Measurements from ENCODE around the gene UCN3.
"Not testable (repeated sequence)": the region's sequence is repeated elsewhere in the genome, so short reads cannot be mapped to it uniquely, and the experiment has no call there.

The UCN3 gene

DNA sequence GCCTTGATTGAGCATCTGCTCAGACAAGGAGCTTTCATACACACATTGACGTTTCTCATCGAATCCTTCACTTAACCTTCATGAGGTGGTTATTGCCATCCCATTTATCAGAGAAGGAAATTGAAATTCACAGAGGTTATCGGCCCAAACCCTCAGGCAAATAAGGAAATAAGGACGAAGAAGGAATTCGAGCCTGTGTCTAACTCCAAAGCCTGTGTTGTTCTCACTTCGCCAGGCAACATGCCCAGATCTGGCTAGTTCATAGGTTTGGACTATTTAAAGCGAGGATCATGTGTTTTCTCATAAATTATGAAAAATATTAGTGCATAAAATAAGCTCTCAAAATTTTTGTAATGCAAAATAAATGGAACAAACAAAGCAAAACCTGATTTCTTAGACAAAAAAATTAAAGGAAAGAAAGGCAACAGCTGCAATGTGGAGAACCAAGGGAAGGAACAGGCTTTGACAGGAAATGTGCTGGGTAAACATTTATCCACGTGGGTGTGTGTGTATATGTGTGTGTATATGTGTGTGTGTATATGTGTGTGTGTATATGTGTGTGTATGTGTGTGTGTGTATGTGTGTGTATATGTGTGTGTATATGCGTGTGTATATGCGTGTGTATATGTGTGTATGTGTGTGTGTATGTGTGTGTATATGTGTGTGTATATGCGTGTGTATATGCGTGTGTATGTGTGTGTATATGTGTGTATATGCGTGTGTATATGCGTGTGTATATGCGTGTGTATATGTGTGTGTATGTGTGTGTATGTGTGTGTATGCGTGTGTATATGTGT is 4.8 kb downstream of the UCN3 start:
- DNase-seq = no peak

DNA sequence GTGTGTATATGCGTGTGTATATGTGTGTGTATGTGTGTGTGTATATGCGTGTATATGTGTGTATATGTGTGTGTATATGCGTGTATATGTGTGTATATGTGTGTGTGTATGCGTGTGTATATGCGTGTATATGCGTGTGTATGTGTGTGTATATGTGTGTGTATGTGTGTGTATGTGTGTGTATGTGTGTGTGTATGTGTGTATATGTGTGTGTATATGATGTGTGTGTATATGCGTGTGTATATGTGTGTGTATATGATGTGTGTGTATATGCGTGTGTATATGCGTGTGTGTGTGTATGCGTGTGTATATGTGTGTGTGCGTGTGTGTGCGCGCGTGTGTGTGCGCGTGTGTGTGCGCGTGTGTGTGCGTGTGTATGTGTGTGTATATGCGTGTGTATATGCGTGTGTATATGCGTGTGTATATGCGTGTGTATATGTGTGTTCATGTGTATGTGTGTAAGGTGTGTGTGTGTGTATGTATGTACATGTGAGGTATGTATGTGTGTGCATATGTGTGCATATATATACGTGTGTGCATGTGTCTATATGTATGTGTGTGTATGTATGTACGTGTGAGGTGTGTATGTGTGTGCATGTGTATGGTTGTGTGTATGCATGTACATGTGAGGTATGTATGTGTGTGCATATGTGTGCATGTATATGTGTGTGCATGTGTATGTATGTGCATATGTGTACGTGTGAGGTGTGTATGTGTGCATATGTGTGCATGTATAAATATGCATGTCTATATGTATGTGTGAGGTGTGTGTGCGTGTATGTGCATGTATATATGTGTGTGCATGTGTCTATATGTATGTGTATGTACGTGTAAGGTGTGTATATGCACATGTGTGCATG is 6.0 kb downstream of the UCN3 start:
- no peak for DNase-seq

DNA sequence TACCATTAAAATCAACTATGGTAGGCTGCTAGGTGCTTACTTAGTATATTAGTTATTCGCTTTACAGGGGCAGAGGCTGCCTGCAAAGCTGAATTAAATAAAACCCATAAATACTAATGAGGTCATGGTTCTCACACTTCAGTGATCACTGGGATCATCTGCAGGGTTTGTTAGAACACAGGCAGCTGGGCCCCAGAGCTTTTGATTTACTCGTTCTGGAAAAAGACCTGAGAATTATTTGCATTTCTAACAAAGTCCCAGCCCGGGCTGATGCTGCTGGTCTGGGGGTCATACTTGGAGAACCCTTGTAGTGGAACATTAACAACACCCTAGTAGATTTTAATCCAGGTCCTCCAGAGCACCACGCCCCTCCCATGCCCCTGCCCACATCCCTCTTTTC is 8.5 kb downstream of the UCN3 start:
- DNase-seq = no peak

DNA sequence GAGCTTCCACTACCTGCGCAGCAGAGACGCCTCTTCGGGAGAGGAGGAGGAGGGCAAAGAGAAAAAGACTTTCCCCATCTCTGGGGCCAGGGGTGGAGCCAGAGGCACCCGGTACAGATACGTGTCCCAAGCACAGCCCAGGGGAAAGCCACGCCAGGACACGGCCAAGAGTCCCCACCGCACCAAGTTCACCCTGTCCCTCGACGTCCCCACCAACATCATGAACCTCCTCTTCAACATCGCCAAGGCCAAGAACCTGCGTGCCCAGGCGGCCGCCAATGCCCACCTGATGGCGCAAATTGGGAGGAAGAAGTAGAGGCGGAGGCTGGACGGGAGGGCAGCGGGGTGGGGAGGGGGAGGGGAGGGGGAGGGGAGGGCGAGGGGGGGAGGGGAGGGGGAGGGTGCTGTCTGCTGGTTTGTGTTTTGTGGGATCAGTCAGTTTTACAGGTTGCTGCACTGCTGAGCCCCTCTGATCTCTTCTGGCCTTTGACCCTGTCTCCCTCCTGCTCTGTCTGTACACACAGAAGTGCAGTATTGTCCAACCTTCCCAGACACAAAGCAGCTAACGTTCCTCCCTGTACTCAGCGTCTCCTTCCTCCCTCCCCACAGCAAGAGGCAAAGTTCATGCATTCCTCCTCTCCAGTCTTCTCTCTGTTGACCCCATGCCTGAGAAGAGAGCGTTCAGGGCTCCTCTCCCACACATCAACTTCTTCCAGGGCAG is 9.3 kb downstream of the UCN3 start:
- DNase-seq = no peak

DNA sequence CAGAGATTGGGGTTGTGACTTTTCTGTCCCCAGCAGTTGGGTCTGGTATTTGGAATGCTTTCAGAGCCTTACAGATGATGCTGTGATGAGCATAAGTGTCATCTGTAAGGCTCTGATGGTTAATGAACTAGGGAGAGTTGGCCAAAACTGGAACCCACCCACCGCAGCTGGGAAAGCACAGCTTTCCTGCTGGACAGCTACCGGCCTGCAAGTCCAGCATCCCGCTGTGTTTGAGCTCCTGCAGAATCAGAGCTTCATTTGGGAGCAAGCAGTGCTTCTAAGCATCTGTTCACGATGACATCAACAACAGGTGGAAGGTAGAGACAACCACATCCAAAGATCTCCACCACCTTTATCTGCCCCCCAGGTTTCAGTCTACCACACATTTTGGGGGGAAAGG is 11.7 kb downstream of the UCN3 start:
- no peak for DNase-seq

DNA sequence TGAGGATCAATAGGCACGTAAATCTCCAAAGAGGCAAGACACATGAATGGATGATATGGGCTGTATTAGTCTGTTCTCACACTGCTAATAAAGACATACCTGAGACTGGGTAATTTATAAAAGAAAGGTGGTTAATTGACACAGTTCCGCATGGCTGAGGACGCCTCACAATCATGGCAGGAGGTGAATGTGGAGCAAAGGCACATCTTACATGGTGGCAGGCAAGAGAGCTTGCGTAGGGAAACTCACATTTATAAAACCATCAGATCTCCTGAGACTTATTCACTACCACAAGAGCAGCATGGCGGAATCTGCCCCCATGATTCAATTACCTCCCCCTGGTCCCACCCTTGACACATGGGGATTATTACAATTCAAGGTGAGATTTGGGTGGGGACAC is 14.4 kb downstream of the UCN3 start:
- not testable (repeated sequence) for DNase-seq

DNA sequence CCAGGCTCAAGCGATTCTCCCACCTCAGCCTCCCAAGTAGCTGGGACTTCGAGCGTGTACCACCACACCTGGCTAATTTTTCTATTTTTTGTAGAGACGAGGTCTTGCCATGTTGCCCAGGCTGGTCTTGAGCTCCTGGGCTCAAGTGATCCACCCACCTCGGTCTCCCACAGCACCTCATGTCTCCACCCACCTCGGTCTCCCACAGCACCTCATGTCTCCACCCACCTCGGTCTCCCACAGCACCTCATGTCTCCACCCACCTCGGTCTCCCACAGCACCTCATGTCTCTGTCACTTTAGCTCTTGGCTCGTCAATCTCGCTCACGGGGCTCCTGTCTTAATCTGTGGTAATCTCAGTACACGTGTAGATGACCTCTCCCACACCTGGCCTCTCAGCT is 15.6 kb downstream of the UCN3 start:
- not testable (repeated sequence) for DNase-seq

DNA sequence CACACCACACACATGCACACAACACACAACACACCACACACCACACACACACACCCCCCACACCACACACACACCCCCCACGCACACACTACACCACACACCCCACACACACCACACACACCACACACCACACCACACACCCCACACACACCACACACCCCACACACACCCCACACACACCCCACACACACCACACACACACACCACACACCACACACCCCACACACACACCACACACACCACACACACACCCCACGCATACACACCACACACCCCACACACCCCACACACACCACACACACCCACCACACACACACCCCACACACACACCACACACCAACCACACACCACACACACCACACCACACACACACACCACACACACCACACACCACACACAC is 16.4 kb downstream of the UCN3 start:
- no peak for DNase-seq

DNA sequence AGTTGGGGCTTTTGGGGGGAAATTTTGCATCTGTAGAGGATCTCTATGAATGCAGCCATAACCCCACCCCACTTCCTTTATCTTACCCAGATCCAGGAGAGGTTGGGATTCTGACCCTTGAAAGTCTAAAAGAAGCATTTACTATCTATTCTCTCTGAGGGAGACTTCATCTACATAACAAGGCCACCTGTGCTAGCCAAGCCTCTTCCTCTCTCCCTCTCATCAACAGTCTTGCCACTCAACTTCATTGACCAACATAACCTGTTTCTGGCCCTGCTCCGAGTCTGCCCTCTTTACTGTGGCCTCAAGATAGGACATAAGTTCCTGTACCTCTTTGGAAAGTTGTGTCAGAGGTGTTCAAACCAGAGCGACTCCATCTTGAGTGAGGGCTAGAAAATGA is 20.5 kb downstream of the UCN3 start:
- DNase-seq = no peak

DNA sequence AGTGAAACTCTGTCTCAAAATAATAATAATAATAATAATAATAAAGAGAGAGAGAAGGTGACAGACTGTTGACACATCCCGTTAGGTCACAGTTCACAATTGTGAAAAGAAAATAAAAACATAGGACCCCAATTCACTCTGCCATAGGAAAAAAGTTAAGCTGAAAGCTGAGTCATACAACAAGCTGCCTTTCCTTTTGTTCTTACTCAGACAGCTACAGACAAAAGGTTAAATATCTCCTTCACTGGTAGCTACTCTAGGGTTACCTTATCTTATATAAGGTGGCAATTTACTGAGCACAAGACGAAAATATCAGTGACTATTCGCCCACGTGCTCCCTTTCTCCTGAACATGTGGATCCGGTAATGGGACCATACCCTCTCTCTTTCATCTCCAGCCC is 22.4 kb downstream of the UCN3 start:
- DNase-seq = no peak

DNA sequence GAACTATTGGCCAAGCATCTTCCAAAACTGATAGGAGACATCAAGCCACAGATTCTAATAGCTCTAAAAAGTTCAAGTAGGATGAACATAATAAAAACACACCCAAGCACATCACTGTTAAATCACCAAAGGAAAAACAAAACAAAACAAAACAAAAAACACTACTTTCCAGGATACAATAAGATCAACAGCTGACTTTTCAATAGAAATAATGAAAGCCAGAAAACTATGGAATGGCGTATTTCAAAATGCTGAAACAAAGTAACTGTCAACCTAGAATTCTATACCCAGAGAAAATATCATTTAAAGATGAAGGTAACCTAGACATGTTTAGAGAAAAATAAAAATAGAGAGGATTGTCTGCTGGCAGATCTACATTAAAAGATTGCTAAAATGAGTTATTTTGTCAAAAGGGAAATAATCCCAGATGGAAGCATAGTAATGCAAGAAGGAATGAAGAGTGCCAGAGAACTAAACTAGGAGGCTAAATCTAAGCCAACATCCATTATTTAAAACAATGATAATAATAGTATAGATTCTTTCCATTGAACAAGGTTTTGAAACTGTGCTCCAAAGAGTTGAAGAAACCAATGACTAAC is 25.9 kb downstream of the UCN3 start:
- no peak for DNase-seq

DNA sequence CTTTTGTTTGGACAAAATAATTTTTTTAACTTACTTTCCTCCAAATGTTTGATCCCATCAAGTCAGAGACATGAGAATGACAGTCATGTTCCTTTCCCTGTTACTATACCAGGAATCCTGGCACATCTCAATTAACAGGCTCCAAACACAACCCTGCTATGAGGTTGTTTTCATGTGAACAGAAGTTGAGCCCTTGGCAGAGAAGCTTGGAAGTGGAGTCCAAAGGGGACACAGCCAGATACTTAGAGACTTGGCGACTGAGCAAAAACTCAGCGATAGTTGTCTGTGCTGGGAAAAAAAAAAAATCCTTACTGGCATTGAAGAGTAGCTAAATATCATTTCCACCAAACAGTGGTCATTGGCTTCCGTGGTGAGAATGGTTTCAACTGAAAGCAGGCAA is 27.0 kb downstream of the UCN3 start:
- no peak for DNase-seq

DNA sequence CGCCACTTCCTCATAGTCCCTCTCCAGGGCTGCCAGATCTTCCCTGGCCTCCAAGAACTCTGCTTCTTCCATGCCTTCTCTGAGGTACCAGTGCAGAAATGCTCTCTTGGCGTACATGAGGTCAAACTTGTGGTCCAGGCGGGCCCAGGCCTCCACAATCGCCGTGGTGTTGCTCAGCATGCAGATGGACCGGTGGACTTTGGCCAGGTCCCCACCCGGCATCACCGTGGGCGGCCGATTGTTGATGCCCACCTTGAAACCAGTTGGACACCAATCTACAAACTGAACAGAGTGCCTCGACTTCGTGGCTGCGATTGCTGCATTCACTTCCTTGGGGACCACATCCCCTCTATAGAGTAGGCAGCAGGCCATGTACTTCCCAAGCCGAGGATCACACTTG is 28.8 kb downstream of the UCN3 start:
- no peak for DNase-seq

DNA sequence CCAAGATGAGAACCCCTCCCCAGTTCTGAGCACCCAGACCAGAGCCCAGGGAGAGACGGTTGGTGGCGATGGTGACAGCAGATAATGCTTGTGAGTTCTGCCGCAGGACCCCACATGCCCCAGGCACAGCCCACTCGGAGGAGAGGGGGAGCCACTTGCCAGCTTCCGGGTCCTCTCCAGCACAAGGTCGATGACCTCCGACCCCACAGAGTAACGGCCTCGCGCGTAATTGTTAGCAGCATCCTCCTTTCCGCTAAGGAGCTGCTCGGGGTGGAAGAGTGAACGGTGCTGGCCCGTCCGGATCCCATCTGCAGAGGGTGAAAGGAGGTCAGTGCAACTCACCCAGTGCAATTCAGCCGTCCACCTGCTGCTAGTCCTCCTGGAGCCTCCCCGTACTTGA is 30.4 kb downstream of the UCN3 start:
- DNase-seq = no peak

DNA sequence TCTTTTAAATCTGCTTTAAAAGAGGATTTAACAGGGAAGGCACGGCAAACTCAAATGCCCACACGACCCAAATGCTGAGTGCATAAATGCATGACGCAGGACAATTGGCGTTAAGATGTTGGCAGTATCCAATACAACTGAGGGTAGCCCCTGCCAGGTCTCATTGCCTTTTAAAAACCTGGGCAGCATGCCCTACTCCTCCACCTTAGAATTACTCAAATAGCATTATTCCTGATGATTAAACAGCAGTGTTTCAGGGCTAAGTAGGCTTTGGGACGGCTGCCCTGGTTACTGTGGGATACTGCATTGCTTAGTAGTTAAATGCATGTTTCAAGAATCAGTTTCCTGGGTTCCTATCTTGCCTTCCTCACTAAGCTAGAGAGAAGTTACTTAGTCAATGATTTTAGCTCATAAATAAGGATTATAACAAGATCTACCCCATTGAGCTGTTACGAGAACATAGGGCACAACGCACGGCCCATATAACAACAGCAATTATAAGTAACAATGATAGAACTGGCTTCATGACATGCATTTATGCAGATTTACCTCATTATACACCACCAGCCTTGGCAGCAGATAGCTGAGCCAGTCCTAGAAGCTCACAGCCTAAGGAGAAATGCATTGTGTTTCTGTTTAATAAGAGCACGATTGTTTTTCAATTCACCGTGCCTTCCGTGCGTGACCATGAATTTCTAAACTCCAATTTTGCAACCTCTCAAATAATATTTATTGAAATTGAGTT is 32.0 kb downstream of the UCN3 start:
- DNase-seq = no peak

DNA sequence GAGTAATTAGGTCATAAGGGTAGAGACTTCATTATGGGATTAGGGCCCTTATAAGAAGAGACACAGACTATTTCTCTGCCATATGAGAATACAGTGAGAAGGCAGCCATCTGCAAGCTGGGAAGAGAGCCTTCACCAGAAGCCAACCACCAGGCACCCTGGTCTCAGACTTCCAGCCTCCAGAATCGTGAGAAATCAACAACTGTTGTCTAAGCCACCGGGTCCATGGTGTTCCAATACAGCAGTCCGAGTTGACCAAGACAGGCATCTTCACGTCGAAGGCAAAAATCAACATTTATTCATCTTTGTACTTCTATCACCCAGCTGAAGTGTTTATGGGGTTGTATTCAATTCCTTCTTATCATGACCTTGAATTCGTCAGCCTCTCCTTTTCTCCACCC is 34.6 kb downstream of the UCN3 start:
- no peak for DNase-seq

DNA sequence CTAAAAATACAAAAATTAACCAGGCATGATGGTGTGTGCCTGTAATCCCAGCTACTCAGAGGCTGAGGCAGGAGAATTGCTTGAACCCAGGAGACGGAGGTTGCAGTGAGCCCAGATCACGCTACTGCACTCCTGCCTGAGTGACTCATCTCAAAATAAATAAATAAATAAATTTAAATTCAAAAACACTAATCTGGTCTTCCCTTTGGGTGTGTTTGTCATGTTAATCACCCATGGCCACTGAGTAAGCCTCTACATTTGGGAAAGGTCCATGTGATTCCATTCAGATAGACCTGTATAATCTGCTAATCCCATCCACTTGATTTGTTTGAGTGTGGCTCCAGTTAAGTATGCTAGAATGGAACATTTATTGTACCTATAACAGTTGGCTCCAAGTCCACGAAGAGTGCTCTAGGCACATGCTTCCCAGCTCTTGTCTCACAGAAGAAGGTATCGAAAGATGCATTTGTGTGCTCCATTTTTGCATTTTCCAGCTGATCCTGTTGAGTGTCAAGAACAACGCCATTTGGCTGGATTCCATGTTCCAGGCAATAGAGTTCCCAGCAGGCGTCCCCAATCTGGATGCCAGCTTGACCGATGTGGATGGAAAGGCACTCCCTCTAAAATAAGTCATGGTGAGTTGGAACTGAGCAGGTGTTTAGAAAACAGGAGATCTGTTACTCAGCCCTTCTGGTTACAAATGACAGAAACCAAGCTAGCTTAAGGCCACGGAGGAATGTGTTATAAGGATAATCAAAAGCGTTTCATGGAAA is 35.9 kb downstream of the UCN3 start:
- DNase-seq = no peak

DNA sequence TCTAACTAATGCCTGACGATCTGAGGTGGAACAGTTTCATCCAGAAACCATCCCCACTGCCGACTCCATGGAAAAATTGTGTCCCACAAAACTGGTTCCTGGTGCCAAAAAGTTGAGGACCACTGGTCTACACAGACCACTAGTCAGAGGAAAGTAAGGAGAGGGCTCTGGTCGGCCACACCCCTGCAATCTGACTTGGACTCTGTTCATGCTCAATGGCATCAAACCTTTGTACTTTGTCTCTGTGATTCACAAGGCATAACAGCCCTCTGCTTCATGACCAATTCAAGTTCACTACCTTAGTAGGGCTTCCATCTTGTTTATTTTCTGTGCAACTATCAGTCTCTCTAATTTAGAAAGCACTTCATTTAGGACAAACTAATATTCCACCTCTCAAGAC is 38.0 kb downstream of the UCN3 start:
- DNase-seq = no peak

DNA sequence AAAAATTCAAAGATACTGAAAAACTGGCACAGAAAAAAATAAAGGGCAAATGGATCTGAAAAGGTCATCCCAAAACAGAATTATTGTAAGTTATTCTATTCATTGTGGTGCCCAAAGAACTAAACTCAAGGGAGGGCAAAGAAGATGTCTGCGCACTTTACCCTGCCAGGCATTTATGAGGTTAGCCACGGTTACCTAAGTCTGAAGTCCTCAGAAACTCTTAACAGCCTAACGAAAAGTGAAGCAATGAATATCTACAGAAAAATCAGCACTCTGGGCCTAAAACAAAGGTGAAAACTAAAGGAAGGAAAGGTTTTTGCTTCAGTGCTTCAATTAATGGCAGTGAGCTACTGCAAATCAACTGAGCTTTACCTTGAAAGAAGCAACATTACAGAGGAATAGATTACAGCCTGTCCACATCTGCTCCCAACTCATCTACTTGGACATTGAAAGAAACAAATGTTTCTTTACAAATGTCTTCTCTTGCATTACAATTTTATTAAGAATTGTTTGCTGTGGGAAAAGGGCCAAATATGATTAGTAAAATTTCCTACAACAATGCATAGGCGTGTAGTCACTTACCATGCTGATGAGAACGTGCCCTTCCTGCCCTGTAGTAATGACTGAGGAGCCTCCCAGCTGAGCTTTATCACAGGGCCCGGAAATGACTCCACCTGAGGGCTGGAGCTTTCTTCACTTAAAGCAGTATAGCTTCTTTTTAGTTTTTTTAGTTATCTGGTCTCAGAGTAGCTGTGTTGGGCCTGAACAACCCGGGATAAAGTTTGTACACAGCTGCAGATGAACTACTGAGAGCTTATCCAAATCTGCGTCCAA is 39.7 kb downstream of the UCN3 start, which contains the start of gene TUBAL3:
Gene TUBAL3, minus strand, starts transcription at position 621 of the 834 bp plus-strand sequence. Its CDS starts 36 bp downstream, at position 585.
- no peak for DNase-seq

DNA sequence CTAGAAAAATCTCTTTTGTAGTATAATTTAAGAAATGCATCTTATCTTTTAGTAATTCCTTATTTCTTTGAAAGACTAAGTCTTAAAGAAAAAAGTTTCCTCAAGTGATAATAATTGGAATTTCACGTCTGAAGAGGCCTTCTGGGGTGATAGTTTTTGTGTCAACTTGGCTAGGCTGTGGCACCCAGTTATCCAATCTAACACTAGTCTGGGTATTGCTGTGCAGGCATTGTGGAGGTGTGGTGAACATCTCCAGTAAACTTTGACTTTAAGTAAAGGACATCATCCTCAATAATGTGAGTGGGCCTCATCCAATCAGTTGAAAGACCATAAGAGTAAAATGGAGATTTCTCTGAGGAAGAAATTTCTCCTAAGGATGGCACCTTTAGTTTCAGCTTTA is 42.2 kb downstream of the UCN3 start:
- no peak for DNase-seq

DNA sequence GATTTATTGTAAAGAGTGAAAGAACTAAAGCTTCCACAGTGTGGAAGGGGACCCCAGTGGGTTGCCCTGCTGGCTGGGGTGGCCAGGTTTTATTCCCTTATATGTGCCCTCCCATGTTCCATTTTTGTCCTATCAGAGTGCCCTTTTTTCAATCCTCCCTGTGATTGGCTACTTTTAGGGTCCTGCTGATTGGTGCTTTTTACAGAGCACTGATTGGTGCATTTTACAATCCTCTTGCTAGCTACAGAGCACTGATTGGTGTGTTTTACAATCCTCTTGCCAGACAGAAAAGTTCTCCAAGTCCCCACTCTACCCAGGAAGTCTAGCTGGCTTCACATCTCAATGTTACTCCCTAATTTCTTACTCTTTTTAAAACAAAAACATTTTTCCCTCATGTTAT is 46.0 kb downstream of the UCN3 start:
- not testable (repeated sequence) for DNase-seq

Measured in right forelimb (tissue), 1 donor.